ENCODE data around the gene ASB15.

ASB15 gene

DNA sequence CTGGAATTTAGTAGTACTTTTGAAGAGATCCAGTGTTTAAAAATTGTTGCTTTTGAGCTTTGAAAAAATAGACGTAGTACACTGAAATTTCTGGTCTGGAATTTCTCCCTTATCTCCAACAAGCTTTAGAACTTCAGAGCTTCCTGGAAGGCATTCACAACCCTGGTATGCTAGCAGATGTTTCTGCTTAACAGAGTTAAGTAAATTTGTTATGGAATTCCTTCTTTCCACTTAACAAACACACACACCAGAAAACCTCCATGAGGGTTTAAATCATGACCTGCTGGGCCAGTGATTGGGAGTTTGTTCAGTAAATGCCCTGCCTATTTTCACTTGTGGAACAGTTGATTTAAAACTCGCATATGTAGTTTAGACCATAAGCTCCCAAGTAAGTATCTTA is 13.7 kb downstream of the ASB15 start:
- Histone ChIP-seq H3K36me3 (ENCODE audit: control insufficient read depth in 1 of 2, insufficient read depth in 2 of 2, low read length in 2 of 2) (no peaks in the 10 kb centered on the region), H3K4me1 (ENCODE audit: control insufficient read depth in 1 of 2, insufficient read depth in 2 of 2, low read length in 2 of 2) (no peaks in the 10 kb centered on the region), H3K27ac (ENCODE audit: low read depth, low read length) (no peak overlapping the region), H3K27me3 (ENCODE audit: control insufficient read depth in 1 of 2, insufficient read depth in 2 of 2, low read length in 2 of 2) (no peaks in the 10 kb centered on the region), H3K9ac (ENCODE audit: low read depth in 1 of 2, low read length in 2 of 2) (no peak overlapping the region), H3K4me3 (ENCODE audit: low read depth in 1 of 2, low read length in 2 of 2) (no peak overlapping the region), H3K9me3 (ENCODE audit: control insufficient read depth in 1 of 2, low read length in 2 of 2) (no peaks in the 10 kb centered on the region)

- no peak overlapping the region for H3K27ac ChIP-seq (ENCODE audit: low read depth, low read length)
- H3K27me3 ChIP-seq (ENCODE audit: control insufficient read depth in 1 of 2, insufficient read depth in 2 of 2, low read length in 2 of 2), result no peaks in the 10 kb centered on the region
- no peaks in the 10 kb centered on the region for H3K4me1 ChIP-seq (ENCODE audit: control insufficient read depth in 1 of 2, insufficient read depth in 2 of 2, low read length in 2 of 2)
- H3K9ac ChIP-seq (ENCODE audit: low read depth in 1 of 2, low read length in 2 of 2), result no peak overlapping the region
- H3K9me3 ChIP-seq (ENCODE audit: control insufficient read depth in 1 of 2, low read length in 2 of 2), result no peaks in the 10 kb centered on the region
- H3K4me3 ChIP-seq (ENCODE audit: low read depth in 1 of 2, low read length in 2 of 2), result no peak overlapping the region
- no peaks in the 10 kb centered on the region for H3K36me3 ChIP-seq (ENCODE audit: control insufficient read depth in 1 of 2, insufficient read depth in 2 of 2, low read length in 2 of 2)
Measured at GRCh38 chr7:123616223-123616622, 14.6 kb downstream of the ASB15 start.

DNA sequence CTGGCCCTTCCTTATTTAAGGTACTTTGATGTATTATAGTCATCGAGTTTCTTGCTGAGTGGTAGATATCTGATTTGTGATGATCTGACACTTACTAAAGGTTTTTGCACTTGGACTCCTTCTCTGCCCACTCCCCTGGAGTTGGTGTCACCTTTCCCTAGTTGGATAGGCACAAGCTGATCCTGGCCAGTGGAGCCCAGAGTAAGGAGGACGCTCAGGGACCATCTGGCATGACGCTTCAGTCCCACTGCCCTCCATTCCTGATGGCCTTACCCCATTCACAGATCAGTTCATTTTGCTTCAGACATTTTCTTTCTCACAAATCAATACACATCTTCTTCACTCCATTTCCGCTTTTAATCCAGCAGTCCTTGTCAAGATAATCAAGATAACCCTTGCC is 20.1 kb downstream of the ASB15 start:
- H3K9me3 ChIP-seq (ENCODE audit: control insufficient read depth in 1 of 2, low read length in 2 of 2), result no peaks in the 10 kb centered on the region
- H3K4me1 ChIP-seq (ENCODE audit: control insufficient read depth in 1 of 2, insufficient read depth in 2 of 2, low read length in 2 of 2), result no peaks in the 10 kb centered on the region
- H3K27ac ChIP-seq (ENCODE audit: low read depth, low read length), result no peak overlapping the region
- no peaks in the 10 kb centered on the region for H3K27me3 ChIP-seq (ENCODE audit: control insufficient read depth in 1 of 2, insufficient read depth in 2 of 2, low read length in 2 of 2)
- no peak overlapping the region for H3K4me3 ChIP-seq (ENCODE audit: low read depth in 1 of 2, low read length in 2 of 2)
- H3K9ac ChIP-seq (ENCODE audit: low read depth in 1 of 2, low read length in 2 of 2), result no peak overlapping the region
- no peaks in the 10 kb centered on the region for H3K36me3 ChIP-seq (ENCODE audit: control insufficient read depth in 1 of 2, insufficient read depth in 2 of 2, low read length in 2 of 2)

DNA sequence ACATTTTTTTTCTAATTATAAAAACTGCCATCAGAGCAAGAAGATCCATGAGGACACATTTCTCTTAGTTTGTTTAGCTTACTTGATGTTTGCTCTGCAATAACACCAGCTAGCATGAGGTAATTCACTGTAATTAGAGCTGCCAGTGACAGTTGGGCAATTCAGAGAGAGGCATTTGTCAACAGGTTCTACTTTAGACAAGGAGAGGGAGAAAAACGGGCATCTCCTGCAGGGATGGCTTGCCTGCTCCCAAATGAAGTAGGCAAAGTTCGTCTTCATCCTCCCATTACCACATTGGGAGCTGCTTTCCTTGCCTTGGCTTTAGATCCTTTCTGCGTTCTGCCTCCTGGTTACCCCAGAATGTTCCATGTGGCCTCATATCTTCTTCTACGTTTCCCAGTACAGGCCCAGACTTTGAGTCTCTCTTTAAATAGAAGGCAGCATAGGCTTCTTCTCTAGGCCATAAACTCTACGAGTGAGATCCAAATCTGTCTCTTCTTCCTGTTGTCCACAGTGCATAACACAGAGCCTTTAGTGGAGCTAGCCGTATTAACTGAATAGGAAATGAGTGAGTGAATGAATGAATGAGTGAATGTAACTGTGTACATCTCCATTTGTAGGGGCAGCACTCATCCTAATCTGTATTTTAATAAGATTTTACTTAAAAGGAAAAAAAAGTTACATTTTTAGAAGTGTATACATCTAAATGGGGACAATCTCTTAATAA is 21.2 kb downstream of the ASB15 start:
- Histone ChIP-seq H3K9ac (ENCODE audit: low read depth in 1 of 2, low read length in 2 of 2) (no peak overlapping the region), H3K4me3 (ENCODE audit: low read depth in 1 of 2, low read length in 2 of 2) (no peak overlapping the region), H3K4me1 (ENCODE audit: control insufficient read depth in 1 of 2, insufficient read depth in 2 of 2, low read length in 2 of 2) (no peaks in the 10 kb centered on the region), H3K36me3 (ENCODE audit: control insufficient read depth in 1 of 2, insufficient read depth in 2 of 2, low read length in 2 of 2) (no peaks in the 10 kb centered on the region), H3K27ac (ENCODE audit: low read depth, low read length) (no peak overlapping the region), H3K9me3 (ENCODE audit: control insufficient read depth in 1 of 2, low read length in 2 of 2) (no peaks in the 10 kb centered on the region), H3K27me3 (ENCODE audit: control insufficient read depth in 1 of 2, insufficient read depth in 2 of 2, low read length in 2 of 2) (no peaks in the 10 kb centered on the region)

- Histone ChIP-seq H3K27me3 (ENCODE audit: control insufficient read depth in 1 of 2, insufficient read depth in 2 of 2, low read length in 2 of 2) (no peaks in the 10 kb centered on the region), H3K9me3 (ENCODE audit: control insufficient read depth in 1 of 2, low read length in 2 of 2) (no peaks in the 10 kb centered on the region), H3K4me1 (ENCODE audit: control insufficient read depth in 1 of 2, insufficient read depth in 2 of 2, low read length in 2 of 2) (no peaks in the 10 kb centered on the region), H3K36me3 (ENCODE audit: control insufficient read depth in 1 of 2, insufficient read depth in 2 of 2, low read length in 2 of 2) (no peaks in the 10 kb centered on the region), H3K27ac (ENCODE audit: low read depth, low read length) (no peak overlapping the region), H3K9ac (ENCODE audit: low read depth in 1 of 2, low read length in 2 of 2) (no peak overlapping the region), H3K4me3 (ENCODE audit: low read depth in 1 of 2, low read length in 2 of 2) (no peak overlapping the region)
Measured at GRCh38 chr7:123624527-123625183, 23.0 kb downstream of the ASB15 start.

DNA sequence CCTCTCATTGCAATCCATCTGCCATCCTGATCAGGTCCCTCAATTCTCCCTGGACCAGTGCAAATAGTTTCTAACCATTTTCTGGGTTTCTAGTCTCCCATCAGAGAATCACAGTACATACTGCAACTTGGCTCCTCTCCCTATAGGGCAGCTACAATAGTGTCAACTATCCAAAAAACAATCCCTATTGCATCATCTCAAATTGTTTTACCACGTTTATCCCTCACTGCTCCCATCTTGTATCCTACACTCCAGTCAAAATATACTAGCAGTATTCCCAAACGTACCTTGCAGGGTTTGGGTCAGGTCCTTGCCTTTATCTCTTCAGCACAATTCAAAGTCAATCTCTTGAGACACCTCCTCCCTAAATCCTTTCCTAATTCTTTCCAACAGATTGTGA is 23.6 kb downstream of the ASB15 start:
- H3K27me3 ChIP-seq (ENCODE audit: control insufficient read depth in 1 of 2, insufficient read depth in 2 of 2, low read length in 2 of 2), result no peaks in the 10 kb centered on the region
- H3K9ac ChIP-seq (ENCODE audit: low read depth in 1 of 2, low read length in 2 of 2), result no peak overlapping the region
- H3K4me3 ChIP-seq (ENCODE audit: low read depth in 1 of 2, low read length in 2 of 2), result no peak overlapping the region
- H3K36me3 ChIP-seq (ENCODE audit: control insufficient read depth in 1 of 2, insufficient read depth in 2 of 2, low read length in 2 of 2), result no peaks in the 10 kb centered on the region
- no peaks in the 10 kb centered on the region for H3K9me3 ChIP-seq (ENCODE audit: control insufficient read depth in 1 of 2, low read length in 2 of 2)
- H3K27ac ChIP-seq (ENCODE audit: low read depth, low read length), result no peak overlapping the region
- H3K4me1 ChIP-seq (ENCODE audit: control insufficient read depth in 1 of 2, insufficient read depth in 2 of 2, low read length in 2 of 2), result no peaks in the 10 kb centered on the region

DNA sequence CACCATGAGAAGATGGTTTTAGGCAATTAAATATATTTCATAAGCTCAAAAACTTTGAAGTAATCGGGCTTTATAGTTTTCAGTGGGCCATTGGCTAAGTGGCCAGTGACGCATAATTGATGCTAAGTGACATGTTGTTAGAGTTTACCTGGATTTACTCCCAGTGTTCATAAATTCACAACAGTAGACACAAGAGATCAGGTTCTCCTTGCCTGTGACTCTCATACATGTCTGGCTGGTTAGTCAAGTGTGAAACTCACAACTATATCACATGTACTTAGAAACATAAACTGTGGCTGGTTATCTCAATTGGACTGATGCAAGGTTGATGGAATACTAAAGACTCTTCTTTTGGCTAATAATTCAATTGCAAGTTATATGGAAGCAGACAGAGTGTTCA is 26.2 kb downstream of the ASB15 start:
- Histone ChIP-seq H3K4me1 (ENCODE audit: control insufficient read depth in 1 of 2, insufficient read depth in 2 of 2, low read length in 2 of 2) (no peaks in the 10 kb centered on the region), H3K9ac (ENCODE audit: low read depth in 1 of 2, low read length in 2 of 2) (no peak overlapping the region), H3K27me3 (ENCODE audit: control insufficient read depth in 1 of 2, insufficient read depth in 2 of 2, low read length in 2 of 2) (no peaks in the 10 kb centered on the region), H3K27ac (ENCODE audit: low read depth, low read length) (no peak overlapping the region), H3K4me3 (ENCODE audit: low read depth in 1 of 2, low read length in 2 of 2) (no peak overlapping the region), H3K9me3 (ENCODE audit: control insufficient read depth in 1 of 2, low read length in 2 of 2) (no peaks in the 10 kb centered on the region), H3K36me3 (ENCODE audit: control insufficient read depth in 1 of 2, insufficient read depth in 2 of 2, low read length in 2 of 2) (no peaks in the 10 kb centered on the region)

GRCh38 chr7:123628829-123629228 is 27.2 kb downstream of the ASB15 start:
- no peaks in the 10 kb centered on the region for H3K4me1 ChIP-seq (ENCODE audit: control insufficient read depth in 1 of 2, insufficient read depth in 2 of 2, low read length in 2 of 2)
- H3K9me3 ChIP-seq (ENCODE audit: control insufficient read depth in 1 of 2, low read length in 2 of 2), result no peaks in the 10 kb centered on the region
- H3K27ac ChIP-seq (ENCODE audit: low read depth, low read length), result no peak overlapping the region
- H3K27me3 ChIP-seq (ENCODE audit: control insufficient read depth in 1 of 2, insufficient read depth in 2 of 2, low read length in 2 of 2), result no peaks in the 10 kb centered on the region
- no peak overlapping the region for H3K4me3 ChIP-seq (ENCODE audit: low read depth in 1 of 2, low read length in 2 of 2)
- no peak overlapping the region for H3K9ac ChIP-seq (ENCODE audit: low read depth in 1 of 2, low read length in 2 of 2)
- no peaks in the 10 kb centered on the region for H3K36me3 ChIP-seq (ENCODE audit: control insufficient read depth in 1 of 2, insufficient read depth in 2 of 2, low read length in 2 of 2)

DNA sequence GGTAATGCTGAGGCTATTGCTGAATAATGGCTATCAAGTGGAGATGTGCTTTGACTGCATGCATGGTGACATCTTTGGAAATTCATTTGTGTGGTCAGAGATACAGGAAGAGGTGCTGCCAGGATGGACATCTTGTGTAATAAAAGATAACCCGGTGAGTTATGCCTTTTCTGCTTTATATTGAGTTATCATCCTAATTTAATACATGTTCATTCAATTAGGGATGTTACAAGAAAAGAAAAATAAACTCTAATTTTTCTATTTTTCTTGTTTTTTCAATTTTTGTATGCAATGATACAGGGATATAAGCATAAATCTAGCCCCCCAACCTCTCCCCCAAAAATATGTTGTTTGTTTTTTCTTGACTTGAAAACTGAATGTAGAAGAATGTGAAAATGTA is 27.7 kb downstream of the ASB15 start:
- no peak overlapping the region for H3K9ac ChIP-seq (ENCODE audit: low read depth in 1 of 2, low read length in 2 of 2)
- H3K4me1 ChIP-seq (ENCODE audit: control insufficient read depth in 1 of 2, insufficient read depth in 2 of 2, low read length in 2 of 2), result no peaks in the 10 kb centered on the region
- no peaks in the 10 kb centered on the region for H3K9me3 ChIP-seq (ENCODE audit: control insufficient read depth in 1 of 2, low read length in 2 of 2)
- no peak overlapping the region for H3K4me3 ChIP-seq (ENCODE audit: low read depth in 1 of 2, low read length in 2 of 2)
- H3K27me3 ChIP-seq (ENCODE audit: control insufficient read depth in 1 of 2, insufficient read depth in 2 of 2, low read length in 2 of 2), result no peaks in the 10 kb centered on the region
- no peaks in the 10 kb centered on the region for H3K36me3 ChIP-seq (ENCODE audit: control insufficient read depth in 1 of 2, insufficient read depth in 2 of 2, low read length in 2 of 2)
- no peak overlapping the region for H3K27ac ChIP-seq (ENCODE audit: low read depth, low read length)

- H3K27ac ChIP-seq (ENCODE audit: low read depth, low read length), result no peak overlapping the region
- no peaks in the 10 kb centered on the region for H3K9me3 ChIP-seq (ENCODE audit: control insufficient read depth in 1 of 2, low read length in 2 of 2)
- no peak overlapping the region for H3K4me3 ChIP-seq (ENCODE audit: low read depth in 1 of 2, low read length in 2 of 2)
- H3K27me3 ChIP-seq (ENCODE audit: control insufficient read depth in 1 of 2, insufficient read depth in 2 of 2, low read length in 2 of 2), result no peaks in the 10 kb centered on the region
- no peak overlapping the region for H3K9ac ChIP-seq (ENCODE audit: low read depth in 1 of 2, low read length in 2 of 2)
- H3K4me1 ChIP-seq (ENCODE audit: control insufficient read depth in 1 of 2, insufficient read depth in 2 of 2, low read length in 2 of 2), result no peaks in the 10 kb centered on the region
- H3K36me3 ChIP-seq (ENCODE audit: control insufficient read depth in 1 of 2, insufficient read depth in 2 of 2, low read length in 2 of 2), result no peaks in the 10 kb centered on the region
Measured at GRCh38 chr7:123632808-123633207, 31.2 kb downstream of the ASB15 start.

All from duodenal mucosa (tissue), 2 donors.